Adrenal gland (tissue), 5 donors: ENCODE measurements around the gene PNRC1.

ENCODE experiments used
- POLR2A ChIP-seq, 2 donors: fragments of 450-650 bp; IDR thresholded peaks; one replicate each; pipeline ENCODE4 v1.6.1; 2017; ENCODE audit warnings: antibody characterized with exemption in 2 of 2, mild to moderate bottlenecking in 2 of 2, moderate library complexity in 1 of 2
- TF ChIP-seq, protein P1 (sequence below), 6 experiments: fragments of 450-650 bp in 4 of 6; fragments of 200-600 bp in 2 of 6; sonication (generic) in 1 of 6; IDR thresholded peaks; 1 replicate in 5 of 6; 2 replicates in 1 of 6; pipeline versions ENCODE4 v1.5.1 to v1.8.0; 2016 to 2021; ENCODE audit warnings: antibody characterized with exemption in 6 of 6, mild to moderate bottlenecking in 2 of 6, moderate library complexity in 1 of 6
- donor health status: DM: no; HTN: no; CAD: no.

DNA sequence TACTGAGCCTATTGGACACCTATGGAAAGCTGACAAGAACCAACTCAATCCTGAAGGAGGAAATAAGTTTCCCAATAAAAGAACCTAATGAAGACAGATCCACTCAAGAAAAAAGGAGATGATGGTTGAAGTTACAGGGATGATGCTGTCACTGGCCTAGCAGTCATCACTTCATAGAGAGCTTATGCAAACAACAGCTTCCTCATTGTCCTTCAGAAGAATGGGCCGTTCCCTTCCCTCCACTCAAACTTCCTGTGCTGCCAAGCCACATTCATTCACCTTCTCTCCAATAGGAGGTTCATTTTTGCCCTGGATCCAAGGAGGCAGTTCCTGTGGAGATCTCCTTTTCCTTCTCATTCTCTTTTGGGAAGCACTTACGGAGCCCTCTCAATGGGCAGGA lies 51.5 kb downstream of the PNRC1 start:
- TF ChIP-seq, protein P1, sequence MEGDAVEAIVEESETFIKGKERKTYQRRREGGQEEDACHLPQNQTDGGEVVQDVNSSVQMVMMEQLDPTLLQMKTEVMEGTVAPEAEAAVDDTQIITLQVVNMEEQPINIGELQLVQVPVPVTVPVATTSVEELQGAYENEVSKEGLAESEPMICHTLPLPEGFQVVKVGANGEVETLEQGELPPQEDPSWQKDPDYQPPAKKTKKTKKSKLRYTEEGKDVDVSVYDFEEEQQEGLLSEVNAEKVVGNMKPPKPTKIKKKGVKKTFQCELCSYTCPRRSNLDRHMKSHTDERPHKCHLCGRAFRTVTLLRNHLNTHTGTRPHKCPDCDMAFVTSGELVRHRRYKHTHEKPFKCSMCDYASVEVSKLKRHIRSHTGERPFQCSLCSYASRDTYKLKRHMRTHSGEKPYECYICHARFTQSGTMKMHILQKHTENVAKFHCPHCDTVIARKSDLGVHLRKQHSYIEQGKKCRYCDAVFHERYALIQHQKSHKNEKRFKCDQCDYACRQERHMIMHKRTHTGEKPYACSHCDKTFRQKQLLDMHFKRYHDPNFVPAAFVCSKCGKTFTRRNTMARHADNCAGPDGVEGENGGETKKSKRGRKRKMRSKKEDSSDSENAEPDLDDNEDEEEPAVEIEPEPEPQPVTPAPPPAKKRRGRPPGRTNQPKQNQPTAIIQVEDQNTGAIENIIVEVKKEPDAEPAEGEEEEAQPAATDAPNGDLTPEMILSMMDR (IDR thresholded peaks at IDR 0.05), result no peak
- TF ChIP-seq POLR2A (IDR thresholded peaks at IDR 0.05), result no peak
